Measurements from ENCODE around the gene RIOX2.
"Not testable (repeated sequence)": the region's sequence is repeated elsewhere in the genome, so short reads cannot be mapped to it uniquely, and the experiment has no call there.

Gene RIOX2

DNA sequence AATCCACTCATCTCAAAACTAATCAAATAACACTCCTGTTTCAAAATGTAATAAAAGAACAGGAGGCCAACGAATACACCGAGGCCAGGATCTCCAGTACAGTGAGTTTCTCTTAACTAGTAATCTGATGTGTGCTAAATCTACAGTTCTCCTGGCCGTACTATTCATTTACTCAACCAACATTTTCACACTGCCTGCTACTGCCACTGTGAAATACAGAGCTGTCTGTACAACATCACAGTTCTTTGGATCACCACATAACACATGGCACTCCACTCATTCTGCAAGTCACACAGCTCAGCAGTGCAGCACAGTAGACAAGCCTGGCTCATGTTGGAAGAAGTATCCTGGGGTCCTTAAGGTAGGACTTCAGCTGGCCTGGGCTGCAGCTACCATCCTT, 21.9 kb downstream of the RIOX2 start:
- no peak for FAIRE-seq

GRCh38 chr3:97949743-97950142, 22.5 kb downstream of the RIOX2 start:
- no peak for FAIRE-seq

DNA sequence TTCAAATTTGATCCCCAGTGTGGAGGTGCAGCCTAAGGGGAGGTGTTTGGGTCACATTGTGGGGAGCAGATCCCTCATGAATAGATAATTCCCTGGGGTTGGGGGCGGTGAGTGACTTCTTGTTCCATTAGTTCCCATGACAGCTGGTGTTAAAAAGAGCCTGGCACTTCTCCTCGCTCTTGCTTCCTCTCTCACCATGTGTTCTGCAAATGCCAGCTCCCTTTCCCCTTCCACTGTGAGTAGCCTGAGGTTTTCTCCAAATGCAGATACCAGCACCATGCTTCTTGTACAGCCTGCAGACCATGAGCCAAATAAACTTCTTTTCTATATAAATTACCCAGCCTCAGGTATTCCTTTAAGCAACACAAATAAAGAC, 23.1 kb downstream of the RIOX2 start:
- no peak for FAIRE-seq

DNA sequence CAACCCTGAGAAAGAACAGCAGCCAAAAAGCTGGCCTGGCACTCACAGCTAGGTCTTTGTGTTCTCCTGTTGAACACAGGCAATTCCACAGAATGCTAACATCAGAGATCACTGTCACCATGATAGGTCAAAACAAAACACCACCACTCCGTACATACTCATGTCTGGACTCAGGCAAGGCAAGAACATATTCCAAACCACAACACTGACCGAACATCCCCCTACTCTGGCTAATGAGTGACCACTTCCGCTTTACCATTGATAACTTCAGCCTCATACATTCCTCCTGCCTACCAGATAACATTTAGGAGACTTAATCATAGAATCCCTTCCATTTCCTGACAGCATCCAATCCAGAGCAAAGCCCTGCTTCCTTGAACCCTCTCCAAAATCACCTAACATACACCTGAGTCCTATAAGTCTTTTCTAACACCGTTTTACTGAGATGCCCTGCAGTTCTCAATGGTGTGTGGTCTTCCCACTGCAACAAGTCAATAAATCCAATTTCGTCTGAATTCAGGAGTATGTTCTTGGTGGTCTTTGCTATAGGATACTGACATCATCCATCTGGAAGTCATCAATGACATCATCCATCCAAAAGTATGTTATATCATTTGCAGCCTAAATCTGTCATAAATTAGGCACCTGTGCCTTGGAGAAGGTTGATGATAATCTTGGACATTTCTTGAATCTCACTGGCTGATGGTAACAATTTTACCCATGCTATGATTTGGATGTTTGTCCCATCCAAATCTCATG, 23.7 kb downstream of the RIOX2 start:
- FAIRE-seq: no peak

- no peak for FAIRE-seq
Observed at GRCh38 chr3:97942801-97943546, 29.3 kb downstream of the RIOX2 start.

GRCh38 chr3:97940034-97940433, 32.2 kb downstream of the RIOX2 start:
- FAIRE-seq: no peak

- no peak for FAIRE-seq
Observed at GRCh38 chr3:97939401-97939800, 32.8 kb downstream of the RIOX2 start.

GRCh38 chr3:97938444-97938843, 33.8 kb downstream of the RIOX2 start:
- no peak for FAIRE-seq

DNA sequence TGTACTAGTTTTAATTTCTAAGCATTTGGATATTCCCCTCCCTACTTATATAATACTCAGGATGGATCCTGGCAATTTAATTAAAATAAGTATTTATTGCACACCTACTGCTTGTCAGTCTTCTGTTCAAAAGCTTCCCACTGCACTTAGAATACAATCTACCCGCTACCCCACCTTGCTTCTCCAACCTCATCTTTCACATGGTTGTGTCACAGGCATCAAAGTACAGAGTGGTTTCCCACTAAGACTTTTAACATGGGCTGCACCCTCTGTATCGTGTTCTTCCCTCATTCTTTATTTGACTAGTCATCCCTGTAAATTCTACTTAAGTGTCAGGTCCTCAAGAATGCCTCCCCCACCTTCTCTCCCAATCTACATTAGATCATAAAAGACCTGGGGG, 35.0 kb downstream of the RIOX2 start:
- FAIRE-seq: no peak

DNA sequence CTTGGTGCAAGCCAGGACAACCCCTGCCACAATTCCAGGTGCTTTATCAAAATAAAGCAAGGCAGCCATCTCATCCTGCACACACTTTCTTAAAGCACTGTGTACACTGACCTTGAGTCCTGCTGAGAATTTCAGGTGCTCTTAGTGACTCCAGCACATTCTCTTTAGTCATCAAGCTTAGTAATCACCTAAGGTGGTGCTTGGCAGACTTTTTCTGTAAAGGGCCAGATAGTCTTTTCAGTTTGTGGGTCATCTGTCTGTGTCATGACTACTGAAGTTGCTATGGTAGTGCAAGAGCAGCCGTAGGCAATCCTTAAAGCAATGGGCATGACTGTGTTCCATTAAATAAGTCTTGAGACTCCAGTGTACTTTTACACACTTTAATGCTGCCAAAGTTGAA, 36.4 kb downstream of the RIOX2 start:
- FAIRE-seq: no peak

DNA sequence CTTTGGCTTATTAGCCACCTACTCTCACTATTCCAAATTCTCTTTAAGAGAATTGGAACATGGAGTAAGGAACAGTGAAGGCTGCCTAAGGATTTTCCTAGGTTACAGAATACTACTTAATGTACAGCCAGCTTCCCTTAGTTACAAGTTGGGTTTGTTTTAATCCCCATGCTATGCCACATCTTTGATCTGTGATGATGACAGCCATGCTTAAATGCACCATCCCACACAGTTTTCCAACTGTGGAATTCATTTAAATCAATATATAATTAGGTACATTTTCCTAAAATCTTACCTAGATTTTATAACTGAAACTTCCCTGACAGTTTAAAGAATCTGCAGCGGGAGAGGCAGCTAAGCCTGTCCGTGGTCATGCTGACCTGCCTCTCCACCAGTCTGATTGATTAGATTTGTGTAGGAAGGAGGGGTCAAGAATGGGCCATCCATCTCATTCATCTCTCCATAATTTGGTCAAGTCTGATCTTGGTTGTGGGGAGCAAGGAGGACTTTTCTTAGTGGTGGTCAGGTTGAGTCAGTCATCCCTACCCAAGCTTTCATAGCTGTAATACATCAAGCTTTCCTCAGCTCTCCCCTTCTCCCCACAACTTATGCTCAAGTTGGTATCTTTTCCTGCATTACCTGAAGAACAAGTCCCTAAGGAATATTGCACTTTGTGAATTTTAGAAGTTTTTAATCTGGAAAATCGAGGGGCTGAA, 37.1 kb downstream of the RIOX2 start:
- FAIRE-seq: no peak

DNA sequence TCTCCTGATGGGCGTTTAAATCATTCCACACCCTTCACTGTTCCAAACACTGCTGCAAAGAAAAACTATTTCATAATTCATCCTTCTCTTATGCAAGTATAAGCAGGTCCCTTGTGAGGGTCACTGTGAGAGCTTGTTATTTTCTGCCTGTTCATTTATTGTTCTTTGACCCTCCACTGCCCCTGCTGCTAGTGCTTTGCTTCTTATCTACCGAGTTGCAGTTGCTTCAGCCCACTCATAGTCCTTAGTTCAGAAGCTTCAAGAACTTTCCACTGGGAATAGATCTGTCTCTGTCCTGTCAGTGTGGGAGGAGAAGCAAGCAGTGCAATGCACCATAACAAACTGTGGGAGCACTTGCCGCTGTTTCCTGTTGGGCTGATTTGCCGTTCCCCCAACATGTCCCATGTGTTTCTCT, 39.8 kb downstream of the RIOX2 start:
- FAIRE-seq: no peak

DNA sequence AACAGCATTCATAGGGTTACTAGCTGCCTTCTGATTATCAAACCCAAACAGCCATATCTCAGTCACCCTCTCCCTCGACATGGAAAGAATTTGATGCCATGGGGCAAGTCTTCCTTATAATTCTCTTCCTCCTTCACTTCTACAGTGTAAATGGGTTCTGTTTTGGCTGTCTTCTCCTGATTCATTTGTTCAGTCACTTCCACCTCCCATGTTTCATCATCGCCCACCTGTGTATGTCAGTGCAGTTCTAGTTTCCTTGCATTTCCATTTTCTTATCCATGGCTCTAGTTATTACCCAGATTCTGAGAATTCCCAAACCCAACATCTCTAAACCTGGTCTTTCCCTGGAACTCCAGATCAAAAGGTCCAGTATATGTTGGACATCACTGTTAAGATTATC, 41.0 kb downstream of the RIOX2 start:
- no peak for FAIRE-seq

- FAIRE-seq: no peak
Observed at GRCh38 chr3:97930018-97930417, 42.2 kb downstream of the RIOX2 start.

DNA sequence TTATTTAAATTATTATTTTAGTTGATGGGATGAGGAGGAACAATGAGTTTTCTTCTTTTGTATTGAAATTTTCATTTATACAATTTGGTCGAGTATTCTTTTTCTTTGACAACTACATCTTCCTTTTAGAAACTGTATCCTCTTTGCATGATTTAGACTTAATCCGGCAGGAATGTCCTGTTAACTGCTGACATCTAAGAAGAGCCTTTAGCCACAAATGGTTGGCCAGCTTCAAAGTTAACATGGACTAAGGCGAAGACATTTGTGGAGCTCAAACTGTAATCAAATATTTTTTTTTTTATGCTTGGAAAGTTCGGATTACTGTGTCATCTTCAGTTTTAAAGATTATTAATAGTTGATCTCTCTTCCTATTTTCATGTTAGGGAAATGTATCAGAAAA, 43.2 kb downstream of the RIOX2 start:
- peak; percentile 60 for FAIRE-seq

DNA sequence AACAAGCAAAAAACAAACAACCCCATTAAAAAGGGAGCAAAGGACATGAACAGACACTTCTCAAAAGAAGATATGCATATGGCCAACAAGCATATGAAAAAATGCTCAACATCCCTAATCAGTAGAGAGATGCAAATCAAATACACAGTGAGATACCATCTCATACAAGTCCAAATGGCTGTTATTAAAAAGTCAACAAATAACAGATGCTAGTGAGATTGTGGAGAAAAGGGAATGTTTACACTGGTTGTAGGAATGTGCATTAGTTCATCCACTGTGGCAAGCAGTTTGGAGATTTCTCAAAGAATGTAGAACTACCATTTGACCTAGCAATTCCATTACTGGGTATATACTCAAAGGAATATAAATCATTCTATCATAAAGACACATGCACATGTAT, 44.5 kb downstream of the RIOX2 start:
- FAIRE-seq: no peak

DNA sequence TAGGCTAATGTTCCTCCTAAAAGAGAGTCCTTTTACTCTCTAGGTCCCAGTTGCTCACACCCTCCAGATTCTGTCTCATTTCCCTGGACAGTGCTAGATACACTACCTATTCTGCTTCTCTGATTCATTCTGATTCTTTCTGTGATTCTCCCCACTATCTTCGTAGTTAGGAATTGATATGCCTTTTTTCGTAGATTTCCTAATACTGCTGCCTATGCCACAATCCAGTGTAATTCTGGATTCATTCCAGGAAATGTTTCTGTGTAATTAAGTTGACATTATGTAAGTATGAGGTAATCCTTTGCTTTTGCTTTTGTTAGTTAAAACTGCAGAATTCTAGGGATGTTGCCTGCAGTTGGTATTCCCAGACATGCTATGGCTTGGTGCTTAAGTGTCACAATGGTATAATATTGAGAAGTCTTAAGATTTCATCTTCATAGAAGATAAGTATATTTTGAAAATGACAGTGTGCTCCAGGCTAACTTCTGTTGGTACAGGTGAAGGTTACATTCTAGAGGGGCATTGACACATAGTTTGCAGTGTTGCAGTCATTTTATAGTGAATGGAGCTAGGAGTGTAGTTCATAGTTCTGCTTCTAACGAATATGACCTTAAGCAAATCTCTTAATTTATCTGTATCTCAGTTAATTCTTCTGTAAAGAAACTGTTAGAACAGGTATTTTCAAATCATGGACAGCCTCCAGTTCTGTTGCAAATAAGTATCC, 54.3 kb downstream of the RIOX2 start:
- peak; percentile 75 for FAIRE-seq

DNA sequence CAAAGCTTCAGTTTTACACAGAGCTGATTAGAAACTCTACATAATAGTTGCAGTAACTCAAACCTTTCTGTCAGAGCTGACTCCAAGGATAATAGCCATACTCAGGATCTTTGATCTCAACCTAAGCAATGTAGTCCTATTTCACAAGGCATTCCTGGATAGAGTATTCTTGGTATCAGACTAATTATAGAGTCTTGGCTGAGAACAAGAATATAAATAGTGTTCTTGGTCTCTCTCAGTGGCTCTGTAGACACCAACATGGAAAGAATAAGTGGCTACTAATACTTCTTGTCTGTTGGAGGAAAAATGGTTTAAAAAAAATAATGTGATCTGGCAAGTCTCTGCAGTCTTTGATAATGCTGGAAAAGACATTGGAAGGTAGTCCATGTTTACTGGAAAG, 55.7 kb downstream of the RIOX2 start:
- FAIRE-seq: no peak

DNA sequence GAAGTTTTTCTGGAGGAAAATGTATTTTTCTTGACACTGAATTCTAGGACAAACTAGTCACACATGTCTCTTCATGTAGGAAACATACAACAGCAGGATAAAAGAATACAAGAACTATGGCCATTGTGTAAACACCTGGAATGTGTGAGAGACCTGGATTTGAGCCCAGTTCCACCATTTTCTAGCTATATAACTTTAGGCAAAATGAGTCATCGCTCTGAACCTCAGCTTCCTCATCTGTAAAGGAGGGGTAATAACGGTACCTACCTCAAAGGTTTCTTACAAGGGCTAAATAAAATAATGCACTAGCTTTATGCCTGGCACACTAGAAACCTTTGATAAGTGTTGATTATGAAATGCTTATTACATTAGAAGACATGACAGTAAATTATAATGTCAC, 57.8 kb downstream of the RIOX2 start:
- FAIRE-seq: no peak

DNA sequence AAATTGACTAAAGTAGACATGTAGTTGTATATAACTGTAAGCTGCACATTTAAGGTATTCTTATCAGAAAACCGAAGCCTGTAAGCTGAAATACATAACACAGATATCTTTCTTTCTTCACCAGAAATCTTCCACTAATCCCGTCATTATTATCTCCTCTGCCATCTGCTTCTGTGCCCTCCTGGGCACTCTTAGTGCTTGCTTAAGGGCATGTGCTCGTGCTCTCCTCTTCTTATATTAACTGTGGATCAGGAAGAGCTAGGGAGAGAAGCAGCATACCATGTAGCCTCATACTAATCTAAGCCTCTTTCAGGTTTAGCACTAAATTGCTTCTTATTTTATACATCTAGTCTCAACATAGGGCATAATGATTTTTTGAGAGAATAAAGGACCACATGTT, 60.8 kb downstream of the RIOX2 start:
- no peak for FAIRE-seq

DNA sequence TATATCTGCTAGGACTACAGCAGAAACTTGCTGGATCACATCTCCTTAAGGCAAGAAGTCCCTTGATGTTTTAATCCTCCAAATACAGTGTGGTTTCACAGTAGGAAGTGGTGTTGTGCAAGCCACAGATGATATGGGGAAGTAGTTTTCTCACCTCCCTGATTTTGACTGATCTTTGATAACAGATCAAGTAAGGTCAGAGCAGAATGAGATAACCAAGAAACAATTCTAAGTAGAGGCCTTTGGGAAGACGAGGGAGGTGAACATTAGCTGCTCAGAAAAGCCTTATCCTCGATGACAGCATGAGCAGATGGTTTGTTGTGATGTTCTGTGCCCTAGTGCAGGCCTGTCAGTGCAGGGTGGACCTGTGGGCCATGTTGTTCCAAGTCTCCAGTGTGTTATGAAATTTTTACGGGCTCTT, 61.3 kb downstream of the RIOX2 start:
- FAIRE-seq: no peak

DNA sequence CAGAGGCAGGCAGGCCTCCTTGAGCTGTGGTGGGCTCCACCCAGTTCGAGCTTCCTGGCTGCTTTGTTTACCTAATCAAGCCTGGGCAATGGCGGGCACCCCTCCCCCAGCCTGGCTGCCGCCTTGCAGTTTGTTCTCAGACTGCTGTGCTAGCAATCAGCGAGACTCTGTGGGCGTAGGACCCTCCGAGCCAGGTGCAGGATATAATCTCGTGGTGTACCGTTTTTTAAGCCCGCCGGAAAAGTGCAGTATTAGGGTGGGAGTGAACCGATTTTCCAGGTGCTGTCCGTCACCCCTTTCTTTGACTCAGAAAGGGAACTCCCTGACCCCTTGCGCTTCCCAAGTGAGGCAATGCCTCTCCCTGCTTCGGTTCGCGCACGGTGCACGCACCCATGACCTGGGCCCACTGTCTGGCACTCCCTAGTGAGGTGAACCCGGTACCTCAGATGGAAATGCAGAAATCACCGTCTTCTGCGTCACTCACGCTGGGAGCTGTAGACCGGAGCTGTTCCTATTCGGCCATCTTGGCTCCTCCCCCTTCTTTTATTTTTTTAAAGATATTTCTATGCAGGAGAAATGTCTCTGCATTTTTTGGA, 61.9 kb downstream of the RIOX2 start:
- FAIRE-seq: not testable (repeated sequence)

GRCh38 chr3:97909830-97910229, 62.4 kb downstream of the RIOX2 start:
- not testable (repeated sequence) for FAIRE-seq
